Endothelial cell of umbilical vein (primary cell): ENCODE data around the gene LRP1-AS.

ENCODE experiments used
- CTCF ChIP-seq, 2 donors: IDR thresholded peaks; 1 replicate in 1 of 2; 2 replicates in 1 of 2; pipeline ENCODE4 v1.5.1; 2011; ENCODE audit warnings: low read length in 2 of 2, mild to moderate bottlenecking in 2 of 2, moderate library complexity in 2 of 2, control low read depth in 1 of 2, inconsistent platforms in 1 of 2, low read depth in 1 of 2; ENCODE audit not compliant: insufficient read depth in 1 of 2; ENCODE audit errors: extremely low read depth in 1 of 2
- EZH2 ChIP-seq: IDR thresholded peaks from 2 replicates; pipeline ENCODE4 v1.6.1; 2012; ENCODE audit warnings: borderline replicate concordance, low read depth, mild to moderate bottlenecking, moderate library complexity, low read length, inconsistent platforms; ENCODE audit not compliant: severe bottlenecking
- JUN ChIP-seq: IDR thresholded peaks from 2 replicates; pipeline ENCODE4 v1.6.1; 2011; ENCODE audit warnings: borderline replicate concordance, low read depth; ENCODE audit not compliant: insufficient read length, insufficient read depth
- MYC ChIP-seq: IDR thresholded peaks from one replicate; pipeline ENCODE4 v1.6.1; 2011; ENCODE audit warnings: mild to moderate bottlenecking, low read depth, low read length
- POLR2A ChIP-seq: IDR thresholded peaks from 2 replicates; pipeline ENCODE4 v1.6.1; 2012; ENCODE audit warnings: low read depth, mild to moderate bottlenecking, control low read depth, low read length
- POLR2AphosphoS5 ChIP-seq: IDR thresholded peaks from 2 replicates; pipeline ENCODE4 v1.6.1; 2012; ENCODE audit warnings: low read depth, mild to moderate bottlenecking, control low read depth, low read length, moderate library complexity; ENCODE audit not compliant: insufficient read depth
- TF ChIP-seq, protein P1 (sequence below): IDR thresholded peaks from 2 replicates; pipeline ENCODE4 v1.6.1; 2011; ENCODE audit not compliant: insufficient read depth, insufficient read length

DNA sequence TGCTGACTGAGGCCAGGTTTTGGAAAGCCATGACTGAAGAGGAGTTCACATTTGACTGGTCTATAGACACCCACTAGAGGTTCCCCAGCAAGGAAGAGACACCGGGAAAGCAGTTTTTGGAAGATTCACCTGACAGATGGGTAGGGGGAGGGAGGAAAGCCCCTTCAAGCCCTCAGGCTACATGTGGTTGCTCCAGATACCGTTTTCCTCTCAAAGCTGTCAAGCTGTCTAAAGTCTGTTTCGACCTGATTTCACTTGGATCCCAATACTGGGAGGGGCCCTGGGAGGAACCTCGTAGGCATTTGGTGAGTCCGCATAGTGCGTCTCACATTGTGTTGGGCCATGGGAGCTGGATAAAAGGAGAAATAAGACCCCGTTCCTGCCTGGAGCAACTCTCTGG, 20.9 kb downstream of the LRP1-AS start:
- TF ChIP-seq CTCF (IDR thresholded peaks at IDR 0.05; ENCODE audit: extremely low read depth in 1 of 2, insufficient read depth in 1 of 2, low read depth in 1 of 2, low read length in 2 of 2) = no peak
- TF ChIP-seq POLR2A = no peak
- no peak for TF ChIP-seq EZH2
- TF ChIP-seq, protein P1, sequence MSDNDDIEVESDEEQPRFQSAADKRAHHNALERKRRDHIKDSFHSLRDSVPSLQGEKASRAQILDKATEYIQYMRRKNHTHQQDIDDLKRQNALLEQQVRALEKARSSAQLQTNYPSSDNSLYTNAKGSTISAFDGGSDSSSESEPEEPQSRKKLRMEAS = no peak
- TF ChIP-seq POLR2AphosphoS5 = no peak
- no peak for TF ChIP-seq MYC
- TF ChIP-seq JUN = no peak
